Activated T-helper 2 cell treated with anti-CD3 and anti-CD28 coated beads, Interferon-gamma antibody, Interleukin-2, Interleukin-4, amounts not matched to agents 10 μg/mL and 5 μg/mL and 100 μg/mL, durations not matched to agents 14 hours and 24 hours and 36 hours (primary cell): Measurements from ENCODE around the gene KCNN3. TPM values are rescaled to one million over a fixed set of nuclear protein-coding genes. Genes with fewer than 3 reads are reported as not detected.

Experiments used
- DNase-seq: peaks from one replicate; pipeline ENCODE4 v3.0.0; 2021; ENCODE audit warnings: low spot score
- H3K27ac Mint-ChIP-seq: one replicate; pipeline ENCODE4 v1.8.0; 2021; ENCODE audit warnings: mixed read lengths
- H3K27me3 Mint-ChIP-seq: one replicate; pipeline ENCODE4 v1.8.0; 2021; ENCODE audit warnings: low read depth, mixed read lengths
- H3K36me3 Mint-ChIP-seq: one replicate; pipeline ENCODE4 v1.8.0; 2021; ENCODE audit warnings: low read depth, mixed read lengths
- H3K4me1 Mint-ChIP-seq: one replicate; pipeline ENCODE4 v1.8.0; 2021; ENCODE audit warnings: low read depth, mixed read lengths
- H3K4me3 Mint-ChIP-seq: one replicate; pipeline ENCODE4 v1.8.0; 2021; ENCODE audit warnings: low read depth, mild to moderate bottlenecking, moderate library complexity, mixed read lengths
- H3K9me3 Mint-ChIP-seq: one replicate; pipeline ENCODE4 v1.8.0; 2021; ENCODE audit warnings: mixed read lengths
- intact Hi-C: fragments of 100-400 bp; cut with micrococcal nuclease; formaldehyde crosslinking; loops from one replicate; pipeline ENCODE4 v1.15.1; 2023
- total RNA-seq: library from RNA; stranded (reverse); gene quantifications from 2 replicates; pipeline ENCODE4 v1.2.3, GENCODE V29; 2022

The KCNN3 gene
- total RNA-seq, 1 donor from 2014 or later, result 0.91 TPM

DNA sequence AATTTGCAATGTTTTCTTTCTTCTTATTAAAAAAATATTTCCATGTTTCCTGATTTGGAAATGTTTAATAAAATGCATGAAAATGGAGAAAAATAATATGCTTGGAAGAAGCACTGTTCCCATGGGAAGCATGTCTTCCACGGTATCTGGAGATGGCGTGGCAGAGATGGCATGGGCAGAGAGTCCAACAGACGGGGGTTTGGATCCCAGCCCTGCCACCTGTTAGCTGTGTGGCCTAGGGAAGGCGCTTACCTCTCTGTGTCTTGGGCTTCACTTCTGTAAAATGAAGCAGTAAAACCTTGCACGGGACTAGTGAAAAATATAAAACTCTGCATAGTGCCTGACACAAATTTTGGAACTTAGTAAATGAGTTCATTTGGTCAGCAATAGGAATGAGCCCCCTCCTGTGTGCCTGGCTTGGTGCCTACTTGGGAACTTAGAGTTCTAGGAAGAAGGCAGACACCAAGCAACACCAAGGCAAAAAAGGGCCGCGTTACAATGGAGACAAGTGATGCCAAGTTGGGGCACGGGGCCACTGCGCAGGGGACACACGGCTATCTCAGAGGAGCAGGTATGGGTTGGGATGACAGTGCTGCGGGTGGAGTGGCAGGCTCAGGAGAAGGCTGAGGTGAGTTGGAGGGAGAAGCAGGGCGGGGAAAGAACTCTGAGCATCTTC lies 124.2 kb downstream of the KCNN3 start:
- DNase-seq, result no peak
- Mint-ChIP-seq H3K4me3 (peak overlapping the region; percentile 15), H3K4me1 (peaks cover 64% of the 10 kb centered on the region)

DNA sequence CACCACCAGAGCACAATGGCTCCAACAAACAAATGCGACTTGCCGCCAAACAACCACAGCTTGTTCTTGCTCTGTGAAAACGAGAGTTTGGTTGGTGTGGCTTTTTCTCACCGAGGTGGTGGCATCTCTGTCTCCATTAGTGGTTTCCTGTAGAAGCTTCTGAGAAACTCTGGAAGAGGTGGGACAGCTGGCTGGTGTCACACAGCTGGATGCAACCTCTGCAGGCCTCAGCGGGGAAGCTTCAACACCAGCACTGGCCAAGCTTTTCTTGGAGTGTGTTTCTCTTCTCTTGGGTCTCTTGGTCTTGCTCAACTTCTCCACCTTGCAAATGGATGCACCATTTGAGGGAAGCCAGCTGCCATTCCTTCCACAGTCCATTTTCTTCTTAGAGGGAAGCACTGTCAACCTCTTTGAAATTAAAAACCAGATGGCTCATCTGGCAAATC lies 124.8 kb downstream of the KCNN3 start:
- peak; percentile 57 for DNase-seq
- Mint-ChIP-seq H3K4me1 (peaks cover 61% of the 10 kb centered on the region), H3K36me3 (no peaks in the 10 kb centered on the region), H3K9me3 (peaks cover 5% of the 10 kb centered on the region), H3K27me3 (no peaks in the 10 kb centered on the region), H3K27ac (peak overlapping the region; percentile 61), H3K4me3 (no peak overlapping the region)
- intact Hi-C loops, result loop anchor here (1.0 to 10.0 kb wide), 6 partner anchors 8 to 188 kb away; partner anchors contain the start of genes ADAR and UBE2Q1

More for the DNA sequence above, 124.2 kb downstream of the KCNN3 start:
- Mint-ChIP-seq H3K36me3 (no peaks in the 10 kb centered on the region), H3K27me3 (no peaks in the 10 kb centered on the region), H3K9me3 (peaks cover 4% of the 10 kb centered on the region), H3K27ac (peak overlapping the region; percentile 6)
- intact Hi-C loops, result loop anchor here (1.0 to 10.0 kb wide), 6 partner anchors 9 to 189 kb away; partner anchors contain the start of genes ADAR and UBE2Q1

DNA sequence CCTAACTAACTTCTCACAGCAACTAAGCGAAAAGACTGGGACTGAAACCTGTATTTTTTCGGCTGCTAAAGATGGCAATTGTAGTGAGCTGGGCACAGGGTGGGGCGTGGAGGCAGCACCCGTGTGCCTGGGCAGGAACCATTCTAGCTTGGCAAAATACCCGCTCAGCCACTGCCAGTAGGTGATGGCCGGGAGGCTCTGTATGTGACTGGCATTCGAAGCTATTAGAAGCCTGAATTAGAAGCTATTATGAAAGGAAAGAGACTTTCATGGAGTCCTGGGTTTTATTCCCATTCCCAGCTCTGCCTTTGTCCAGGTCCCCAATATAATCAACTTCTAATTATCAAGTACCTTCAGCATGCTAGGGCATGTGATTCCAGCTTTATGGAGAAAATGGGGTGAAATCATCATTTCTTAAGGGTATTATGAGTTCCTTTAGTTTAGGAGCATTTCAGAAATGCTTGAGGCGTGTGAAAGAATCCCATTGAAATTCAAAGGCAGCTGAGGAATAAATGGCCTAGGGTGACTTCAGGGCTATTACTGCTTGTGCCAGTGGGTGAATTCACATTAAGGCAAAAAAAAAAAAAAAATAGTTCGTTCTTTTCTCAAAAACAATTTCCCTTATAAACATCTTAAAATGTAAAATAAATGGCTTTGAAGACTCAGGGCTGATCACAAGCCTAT lies 125.6 kb downstream of the KCNN3 start:
- H3K36me3 Mint-ChIP-seq, result no peaks in the 10 kb centered on the region
- no peak overlapping the region for H3K27ac Mint-ChIP-seq
- H3K9me3 Mint-ChIP-seq, result peaks cover 5% of the 10 kb centered on the region
- intact Hi-C loops, result loop anchor here (1.0 to 10.0 kb wide), 6 partner anchors 7 to 187 kb away; partner anchors contain the start of genes ADAR and UBE2Q1
- H3K27me3 Mint-ChIP-seq, result no peaks in the 10 kb centered on the region
- peaks cover 64% of the 10 kb centered on the region for H3K4me1 Mint-ChIP-seq
- H3K4me3 Mint-ChIP-seq, result no peak overlapping the region
- no peak for DNase-seq

DNA sequence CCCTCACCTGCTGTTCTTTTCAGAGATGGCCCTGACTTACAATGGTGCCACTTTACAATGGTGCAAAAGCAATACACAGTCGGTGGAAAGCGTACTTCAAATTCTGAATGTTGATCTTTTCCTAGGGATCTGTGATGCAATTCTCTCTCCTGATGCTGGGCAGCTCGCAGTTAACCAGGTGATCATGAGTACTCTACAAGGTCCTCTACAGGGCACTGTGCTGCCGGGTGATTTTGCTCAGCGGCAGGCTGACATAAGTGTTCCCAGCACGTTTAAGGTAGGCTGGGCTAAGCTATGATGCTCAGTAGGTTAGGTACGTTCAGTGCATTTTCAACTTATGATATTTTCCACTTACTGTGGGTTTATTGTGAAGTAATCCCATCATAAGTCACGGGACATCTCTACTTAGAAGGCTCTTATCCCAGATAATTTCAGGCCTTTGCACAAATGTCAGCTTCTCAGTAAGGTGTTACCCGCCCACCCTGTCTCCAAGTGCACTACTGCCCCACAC lies 126.5 kb downstream of the KCNN3 start:
- Mint-ChIP-seq H3K27me3 (no peaks in the 10 kb centered on the region), H3K27ac (no peak overlapping the region), H3K9me3 (peaks cover 5% of the 10 kb centered on the region), H3K4me1 (peaks cover 64% of the 10 kb centered on the region), H3K4me3 (no peak overlapping the region), H3K36me3 (no peaks in the 10 kb centered on the region)
- intact Hi-C loops, result loop anchor here (2.0 to 10.0 kb wide), 2 partner anchors 15 to 49 kb away; no protein-coding TSS in a partner anchor
- no peak for DNase-seq

GRCh38 chr1:154742606-154743005 lies 127.5 kb downstream of the KCNN3 start:
- no peak overlapping the region for H3K4me3 Mint-ChIP-seq
- H3K36me3 Mint-ChIP-seq, result no peaks in the 10 kb centered on the region
- DNase-seq, result no peak
- H3K27me3 Mint-ChIP-seq, result no peaks in the 10 kb centered on the region
- H3K27ac Mint-ChIP-seq, result no peak overlapping the region
- peaks cover 64% of the 10 kb centered on the region for H3K4me1 Mint-ChIP-seq
- peaks cover 5% of the 10 kb centered on the region for H3K9me3 Mint-ChIP-seq
- intact Hi-C loops, result loop anchor here (10.0 kb wide), 1 partner anchor 48 kb away; no protein-coding TSS in a partner anchor

DNA sequence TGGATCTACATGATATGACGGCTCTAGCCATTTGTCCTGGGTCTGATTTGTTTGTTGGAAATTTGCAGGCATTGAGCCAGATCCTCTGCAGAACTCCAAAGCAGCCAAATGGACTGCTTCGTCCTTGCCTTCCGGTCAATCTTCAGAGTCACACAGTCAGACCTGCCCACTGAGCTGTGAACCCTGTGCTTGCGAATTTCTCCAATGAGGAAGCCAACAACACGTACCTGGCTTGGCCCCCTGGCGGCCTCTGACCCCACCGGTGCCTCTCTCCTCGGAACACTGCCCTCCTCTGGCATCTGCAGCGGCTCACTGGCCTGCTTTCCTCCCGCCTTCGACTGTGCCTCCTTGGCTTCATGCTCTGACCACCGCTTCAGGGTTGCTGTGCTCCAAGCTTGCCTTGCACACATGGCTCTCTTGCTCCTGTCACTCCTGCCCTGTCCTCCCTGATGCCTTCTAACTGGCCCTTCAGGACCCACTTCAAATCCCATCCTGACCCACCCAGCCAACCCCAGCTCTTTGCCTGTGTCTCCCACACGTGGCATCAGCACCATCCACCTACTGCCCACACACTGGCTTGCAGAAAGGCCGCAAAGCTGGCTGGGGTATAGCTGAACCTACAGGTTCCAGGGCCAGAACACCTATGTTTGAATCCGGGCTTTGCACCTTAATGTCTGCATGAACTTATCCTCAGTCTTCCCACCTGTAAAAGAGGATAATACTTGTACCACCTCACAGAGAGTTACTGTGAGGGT lies 128.2 kb downstream of the KCNN3 start:
- intact Hi-C loops, result loop anchor here (10.0 kb wide), 1 partner anchor 47 kb away; no protein-coding TSS in a partner anchor
- Mint-ChIP-seq H3K9me3 (peaks cover 5% of the 10 kb centered on the region), H3K27ac (no peak overlapping the region), H3K4me1 (peaks cover 64% of the 10 kb centered on the region), H3K36me3 (no peaks in the 10 kb centered on the region), H3K4me3 (no peak overlapping the region), H3K27me3 (no peaks in the 10 kb centered on the region)
- no peak for DNase-seq

- no peak overlapping the region for H3K4me3 Mint-ChIP-seq
- H3K4me1 Mint-ChIP-seq, result peaks cover 64% of the 10 kb centered on the region
- H3K27ac Mint-ChIP-seq, result no peak overlapping the region
- DNase-seq, result no peak
- no peaks in the 10 kb centered on the region for H3K27me3 Mint-ChIP-seq
- intact Hi-C loops, result loop anchor here (10.0 kb wide), 1 partner anchor 47 kb away; no protein-coding TSS in a partner anchor
- H3K36me3 Mint-ChIP-seq, result no peaks in the 10 kb centered on the region
- peaks cover 5% of the 10 kb centered on the region for H3K9me3 Mint-ChIP-seq
Observed at GRCh38 chr1:154741327-154741726, 128.8 kb downstream of the KCNN3 start.

DNA sequence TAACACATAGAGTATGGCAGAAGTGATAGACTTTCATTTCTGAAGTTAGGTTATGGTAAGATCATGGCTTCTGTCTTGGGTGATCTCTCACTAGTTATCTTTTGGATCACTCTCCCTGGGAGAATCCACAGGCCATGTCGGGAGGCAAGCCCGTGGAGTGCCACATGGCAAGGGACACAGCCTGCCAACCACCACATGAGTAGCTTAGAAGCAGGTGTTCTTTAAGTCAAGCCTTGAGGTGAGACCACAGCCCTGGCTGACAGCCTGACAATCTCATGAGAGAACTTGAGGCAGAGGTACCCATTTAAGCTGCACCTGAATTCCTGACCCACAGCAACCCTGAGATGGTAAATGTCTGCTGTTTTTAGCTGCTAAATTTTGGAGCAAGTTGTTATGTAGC lies 130.4 kb downstream of the KCNN3 start:
- Mint-ChIP-seq H3K27me3 (no peaks in the 10 kb centered on the region), H3K4me3 (no peak overlapping the region), H3K9me3 (peaks cover 5% of the 10 kb centered on the region), H3K36me3 (no peaks in the 10 kb centered on the region), H3K27ac (peak overlapping the region; percentile 37), H3K4me1 (peaks cover 63% of the 10 kb centered on the region)
- DNase-seq, result no peak
- intact Hi-C loops, result loop anchor here (10.0 kb wide), 1 partner anchor 45 kb away; no protein-coding TSS in a partner anchor

DNA sequence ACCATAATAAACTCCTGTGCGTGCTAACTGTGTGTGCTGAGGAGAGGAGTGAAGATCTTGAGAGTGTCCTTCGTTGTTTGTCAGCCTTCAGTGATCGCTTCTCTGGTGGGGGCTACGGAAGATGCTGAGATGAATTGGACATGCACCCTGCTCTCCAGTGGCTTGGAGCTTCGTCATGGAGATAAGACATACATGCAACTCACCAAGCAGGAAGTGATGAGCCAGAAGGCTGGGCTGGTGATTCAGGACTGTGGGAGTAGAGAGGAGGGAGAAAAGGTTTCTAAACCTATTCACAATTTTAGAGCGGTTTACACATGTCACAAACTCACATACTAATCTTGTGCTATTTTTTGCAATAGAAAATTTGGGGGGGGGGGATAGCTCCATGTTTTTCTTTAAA lies 133.2 kb downstream of the KCNN3 start:
- Mint-ChIP-seq H3K9me3 (peaks cover 5% of the 10 kb centered on the region), H3K4me3 (no peak overlapping the region), H3K36me3 (no peaks in the 10 kb centered on the region), H3K4me1 (peaks cover 58% of the 10 kb centered on the region), H3K27ac (peak overlapping the region; percentile 93), H3K27me3 (no peaks in the 10 kb centered on the region)
- intact Hi-C loops, result loop anchor here (1.0 kb wide), 2 partner anchors 8 to 22 kb away; no protein-coding TSS in a partner anchor
- no peak for DNase-seq

DNA sequence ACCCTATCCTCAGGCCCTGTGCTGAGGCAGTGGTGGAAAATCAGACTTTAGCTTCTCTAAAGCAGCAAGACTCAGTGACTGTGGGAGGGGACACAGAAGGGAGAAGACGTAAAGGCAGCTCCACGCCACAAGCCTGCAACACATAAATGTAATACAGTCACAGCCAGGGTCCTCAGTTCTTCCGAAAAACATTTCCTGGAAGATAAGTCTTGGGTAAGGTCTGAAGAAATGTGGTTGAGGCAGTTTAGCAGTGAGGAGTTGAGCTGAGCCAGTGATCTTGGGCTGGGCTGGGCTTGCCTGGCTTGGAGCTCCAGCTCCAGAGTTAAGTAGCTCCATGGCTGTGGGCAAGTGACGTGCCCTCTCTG lies 134.3 kb downstream of the KCNN3 start:
- H3K27ac Mint-ChIP-seq, result peak overlapping the region; percentile 93
- intact Hi-C loops, result loop anchor here (2.0 kb wide), 1 partner anchor 13 kb away; no protein-coding TSS in a partner anchor
- H3K4me1 Mint-ChIP-seq, result peaks cover 58% of the 10 kb centered on the region
- no peak overlapping the region for H3K4me3 Mint-ChIP-seq
- H3K9me3 Mint-ChIP-seq, result peaks cover under 1% of the 10 kb centered on the region
- no peak for DNase-seq
- H3K27me3 Mint-ChIP-seq, result no peaks in the 10 kb centered on the region
- H3K36me3 Mint-ChIP-seq, result no peaks in the 10 kb centered on the region

GRCh38 chr1:154735061-154735803 lies 134.8 kb downstream of the KCNN3 start:
- Mint-ChIP-seq H3K4me3 (no peak overlapping the region), H3K36me3 (no peaks in the 10 kb centered on the region), H3K27me3 (no peaks in the 10 kb centered on the region), H3K27ac (peak overlapping the region; percentile 93), H3K4me1 (peaks cover 63% of the 10 kb centered on the region), H3K9me3 (no peaks in the 10 kb centered on the region)
- intact Hi-C loops, result loop anchor here (2.0 kb wide), 1 partner anchor 14 kb away; no protein-coding TSS in a partner anchor
- no peak for DNase-seq
